ENCODE data around the gene SCUBE1. TPM values are rescaled to one million over a fixed set of nuclear protein-coding genes. Genes with fewer than 3 reads are reported as not detected.

Gene SCUBE1
- total and polyA plus RNA-seq, 3 experiments from 2014 or later: 0.07 to 0.33 TPM; not detected in 1

GRCh38 chr22:43218786-43219185 is 124.4 kb downstream of the SCUBE1 start:
- Mint-ChIP-seq H3K36me3 (no peaks in the 10 kb centered on the region), H3K27ac (peak overlapping the region in 1 of 8 donors; percentile 33), H3K4me3 (no peak overlapping the region), H3K9me3 (no peaks in the 10 kb centered on the region), H3K4me1 (no peaks in the 10 kb centered on the region), H3K27me3 (peaks cover 6 to 9% of the 10 kb centered on the region in 2 donors)
- Histone ChIP-seq H3K36me3 (ENCODE audit: insufficient read depth, low read length) (no peaks in the 10 kb centered on the region), H3K4me3 (ENCODE audit: low read length) (no peak overlapping the region), H3K27ac (ENCODE audit: low read depth, low read length) (no peak overlapping the region), H3K9me3 (ENCODE audit: low read length) (no peaks in the 10 kb centered on the region), H3K27me3 (ENCODE audit: insufficient read depth, low read length, poor library complexity, severe bottlenecking) (no peaks in the 10 kb centered on the region), H3K4me1 (ENCODE audit: insufficient read depth, low read length) (no peaks in the 10 kb centered on the region)
- POLR2A ChIA-PET: no interaction called here
- CTCF ChIA-PET: no interaction called here
- no peak for DNase-seq

GRCh38 chr22:43217285-43218030 is 125.7 kb downstream of the SCUBE1 start:
- no peak overlapping the region for H3K4me3 ChIP-seq (ENCODE audit: low read length)
- H3K36me3 ChIP-seq (ENCODE audit: insufficient read depth, low read length): no peaks in the 10 kb centered on the region
- no peaks in the 10 kb centered on the region for H3K27me3 ChIP-seq (ENCODE audit: insufficient read depth, low read length, poor library complexity, severe bottlenecking)
- Mint-ChIP-seq H3K36me3 (no peaks in the 10 kb centered on the region), H3K4me1 (no peaks in the 10 kb centered on the region), H3K4me3 (no peak overlapping the region), H3K27me3 (peaks cover 6 to 9% of the 10 kb centered on the region in 2 donors), H3K27ac (peak overlapping the region in 1 of 8 donors; percentile 47), H3K9me3 (no peaks in the 10 kb centered on the region)
- POLR2A ChIA-PET: no interaction called here
- H3K9me3 ChIP-seq (ENCODE audit: low read length): no peaks in the 10 kb centered on the region
- H3K27ac ChIP-seq (ENCODE audit: low read depth, low read length): no peak overlapping the region
- no peak for DNase-seq
- CTCF ChIA-PET: no interaction called here
- H3K4me1 ChIP-seq (ENCODE audit: insufficient read depth, low read length): no peaks in the 10 kb centered on the region

- H3K4me1 ChIP-seq (ENCODE audit: insufficient read depth, low read length): no peaks in the 10 kb centered on the region
- Mint-ChIP-seq H3K4me3 (no peak overlapping the region), H3K27me3 (peaks cover 6 to 9% of the 10 kb centered on the region in 2 donors), H3K4me1 (no peaks in the 10 kb centered on the region), H3K36me3 (no peaks in the 10 kb centered on the region), H3K9me3 (no peaks in the 10 kb centered on the region), H3K27ac (no peak overlapping the region)
- no peak overlapping the region for H3K4me3 ChIP-seq (ENCODE audit: low read length)
- no peaks in the 10 kb centered on the region for H3K27me3 ChIP-seq (ENCODE audit: insufficient read depth, low read length, poor library complexity, severe bottlenecking)
- H3K36me3 ChIP-seq (ENCODE audit: insufficient read depth, low read length): no peaks in the 10 kb centered on the region
- no peak for DNase-seq
- no peaks in the 10 kb centered on the region for H3K9me3 ChIP-seq (ENCODE audit: low read length)
- ChIA-PET CTCF (interaction anchor here (0.6 kb wide), 1 partner anchor 147 kb away, joined by 3 read pairs; no protein-coding TSS in a partner anchor), POLR2A (no interaction called here)
- H3K27ac ChIP-seq (ENCODE audit: low read depth, low read length): no peak overlapping the region
Measured at GRCh38 chr22:43216738-43217137, 126.4 kb downstream of the SCUBE1 start.

- Mint-ChIP-seq H3K9me3 (no peaks in the 10 kb centered on the region), H3K36me3 (no peaks in the 10 kb centered on the region), H3K4me1 (no peaks in the 10 kb centered on the region), H3K4me3 (no peak overlapping the region), H3K27me3 (peaks cover 6 to 9% of the 10 kb centered on the region in 2 donors), H3K27ac (no peak overlapping the region)
- H3K4me1 ChIP-seq (ENCODE audit: insufficient read depth, low read length): no peaks in the 10 kb centered on the region
- H3K27me3 ChIP-seq (ENCODE audit: insufficient read depth, low read length, poor library complexity, severe bottlenecking): no peaks in the 10 kb centered on the region
- ChIA-PET CTCF (no interaction called here), POLR2A (no interaction called here)
- no peak for DNase-seq
- H3K9me3 ChIP-seq (ENCODE audit: low read length): no peaks in the 10 kb centered on the region
- H3K27ac ChIP-seq (ENCODE audit: low read depth, low read length): no peak overlapping the region
- no peaks in the 10 kb centered on the region for H3K36me3 ChIP-seq (ENCODE audit: insufficient read depth, low read length)
- H3K4me3 ChIP-seq (ENCODE audit: low read length): no peak overlapping the region
Measured at GRCh38 chr22:43213962-43214361, 129.2 kb downstream of the SCUBE1 start.

- no peak for DNase-seq
- Mint-ChIP-seq H3K4me1 (no peaks in the 10 kb centered on the region), H3K9me3 (no peaks in the 10 kb centered on the region), H3K36me3 (no peaks in the 10 kb centered on the region), H3K27me3 (peaks cover 4 to 9% of the 10 kb centered on the region in 2 donors), H3K27ac (no peak overlapping the region), H3K4me3 (no peak overlapping the region)
- H3K27me3 ChIP-seq (ENCODE audit: insufficient read depth, low read length, poor library complexity, severe bottlenecking): no peaks in the 10 kb centered on the region
- H3K36me3 ChIP-seq (ENCODE audit: insufficient read depth, low read length): no peaks in the 10 kb centered on the region
- H3K27ac ChIP-seq (ENCODE audit: low read depth, low read length): no peak overlapping the region
- POLR2A ChIA-PET: no interaction called here
- no peak overlapping the region for H3K4me3 ChIP-seq (ENCODE audit: low read length)
- CTCF ChIA-PET: no interaction called here
- no peaks in the 10 kb centered on the region for H3K9me3 ChIP-seq (ENCODE audit: low read length)
- H3K4me1 ChIP-seq (ENCODE audit: insufficient read depth, low read length): no peaks in the 10 kb centered on the region
Measured at GRCh38 chr22:43213051-43213450, 130.1 kb downstream of the SCUBE1 start.

GRCh38 chr22:43212434-43212952 is 130.7 kb downstream of the SCUBE1 start:
- Histone ChIP-seq H3K27me3 (ENCODE audit: insufficient read depth, low read length, poor library complexity, severe bottlenecking) (no peaks in the 10 kb centered on the region), H3K27ac (ENCODE audit: low read depth, low read length) (no peak overlapping the region), H3K9me3 (ENCODE audit: low read length) (no peaks in the 10 kb centered on the region), H3K4me3 (ENCODE audit: low read length) (no peak overlapping the region), H3K36me3 (ENCODE audit: insufficient read depth, low read length) (no peaks in the 10 kb centered on the region), H3K4me1 (ENCODE audit: insufficient read depth, low read length) (no peaks in the 10 kb centered on the region)
- Mint-ChIP-seq H3K36me3 (no peaks in the 10 kb centered on the region), H3K9me3 (no peaks in the 10 kb centered on the region), H3K27ac (no peak overlapping the region), H3K4me1 (no peaks in the 10 kb centered on the region), H3K4me3 (no peak overlapping the region), H3K27me3 (peaks cover 2 to 8% of the 10 kb centered on the region in 2 donors)
- no peak for DNase-seq
- CTCF ChIA-PET: no interaction called here
- POLR2A ChIA-PET: no interaction called here

GRCh38 chr22:43211941-43212433 is 131.2 kb downstream of the SCUBE1 start:
- DNase-seq: no peak
- Mint-ChIP-seq H3K4me3 (no peak overlapping the region), H3K4me1 (no peaks in the 10 kb centered on the region), H3K36me3 (no peaks in the 10 kb centered on the region), H3K27me3 (peaks cover 0 to 5% of the 10 kb centered on the region in 2 donors), H3K27ac (peak overlapping the region in 1 of 8 donors; percentile 57), H3K9me3 (no peaks in the 10 kb centered on the region)
- H3K4me3 ChIP-seq (ENCODE audit: low read length): no peak overlapping the region
- H3K27ac ChIP-seq (ENCODE audit: low read depth, low read length): no peak overlapping the region
- ChIA-PET CTCF (no interaction called here), POLR2A (no interaction called here)
- no peaks in the 10 kb centered on the region for H3K9me3 ChIP-seq (ENCODE audit: low read length)
- H3K4me1 ChIP-seq (ENCODE audit: insufficient read depth, low read length): no peaks in the 10 kb centered on the region
- no peaks in the 10 kb centered on the region for H3K27me3 ChIP-seq (ENCODE audit: insufficient read depth, low read length, poor library complexity, severe bottlenecking)
- no peaks in the 10 kb centered on the region for H3K36me3 ChIP-seq (ENCODE audit: insufficient read depth, low read length)

GRCh38 chr22:43210631-43211515 is 132.3 kb downstream of the SCUBE1 start:
- Mint-ChIP-seq H3K27me3 (peaks cover 0 to 5% of the 10 kb centered on the region in 2 donors), H3K27ac (no peak overlapping the region), H3K9me3 (no peaks in the 10 kb centered on the region), H3K4me3 (no peak overlapping the region), H3K36me3 (no peaks in the 10 kb centered on the region), H3K4me1 (peaks cover 6 to 8% (median 8%) of the 10 kb centered on the region in 3 donors)
- Histone ChIP-seq H3K9me3 (ENCODE audit: low read length) (no peaks in the 10 kb centered on the region), H3K4me3 (ENCODE audit: low read length) (no peak overlapping the region), H3K27me3 (ENCODE audit: insufficient read depth, low read length, poor library complexity, severe bottlenecking) (no peaks in the 10 kb centered on the region), H3K36me3 (ENCODE audit: insufficient read depth, low read length) (no peaks in the 10 kb centered on the region), H3K27ac (ENCODE audit: low read depth, low read length) (no peak overlapping the region), H3K4me1 (ENCODE audit: insufficient read depth, low read length) (peaks cover 11% of the 10 kb centered on the region)
- DNase-seq: no peak
- CTCF ChIA-PET: no interaction called here
- POLR2A ChIA-PET: no interaction called here

Data from CD8-positive, alpha-beta memory T cell (primary cell).